ENCODE results near the gene DIP2B. TPM values are rescaled to one million over a fixed set of nuclear protein-coding genes. Genes with fewer than 3 reads are reported as not detected.

DIP2B gene
- total and polyA plus RNA-seq, 2 donors from 2014 or later = 4.6 to 23.3 TPM

DNA sequence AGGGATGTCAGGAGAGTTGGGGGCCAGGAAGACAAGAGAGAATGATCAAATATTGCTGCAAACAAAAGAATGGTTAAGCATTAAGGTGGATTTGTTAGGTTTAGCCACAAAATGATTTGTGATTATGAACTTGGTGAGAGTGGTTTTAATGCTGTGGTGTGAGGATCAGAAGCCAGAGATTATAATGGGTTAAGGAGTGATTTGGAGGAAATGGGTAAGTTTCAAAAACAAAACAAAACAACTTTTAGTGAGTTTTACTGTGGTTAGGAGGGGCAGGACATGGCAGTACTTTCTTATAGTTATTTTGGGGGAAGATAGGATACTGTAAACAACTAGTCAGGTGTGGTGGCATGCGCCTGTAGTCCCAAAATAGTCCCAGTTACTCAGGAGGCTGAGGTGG lies 24.0 kb downstream of the DIP2B start:
- TF ChIP-seq, protein P1, sequence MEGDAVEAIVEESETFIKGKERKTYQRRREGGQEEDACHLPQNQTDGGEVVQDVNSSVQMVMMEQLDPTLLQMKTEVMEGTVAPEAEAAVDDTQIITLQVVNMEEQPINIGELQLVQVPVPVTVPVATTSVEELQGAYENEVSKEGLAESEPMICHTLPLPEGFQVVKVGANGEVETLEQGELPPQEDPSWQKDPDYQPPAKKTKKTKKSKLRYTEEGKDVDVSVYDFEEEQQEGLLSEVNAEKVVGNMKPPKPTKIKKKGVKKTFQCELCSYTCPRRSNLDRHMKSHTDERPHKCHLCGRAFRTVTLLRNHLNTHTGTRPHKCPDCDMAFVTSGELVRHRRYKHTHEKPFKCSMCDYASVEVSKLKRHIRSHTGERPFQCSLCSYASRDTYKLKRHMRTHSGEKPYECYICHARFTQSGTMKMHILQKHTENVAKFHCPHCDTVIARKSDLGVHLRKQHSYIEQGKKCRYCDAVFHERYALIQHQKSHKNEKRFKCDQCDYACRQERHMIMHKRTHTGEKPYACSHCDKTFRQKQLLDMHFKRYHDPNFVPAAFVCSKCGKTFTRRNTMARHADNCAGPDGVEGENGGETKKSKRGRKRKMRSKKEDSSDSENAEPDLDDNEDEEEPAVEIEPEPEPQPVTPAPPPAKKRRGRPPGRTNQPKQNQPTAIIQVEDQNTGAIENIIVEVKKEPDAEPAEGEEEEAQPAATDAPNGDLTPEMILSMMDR (IDR thresholded peaks at IDR 0.05; ENCODE audit: borderline replicate concordance, extremely low read depth, insufficient read depth) = no peak
- peaks cover 0 to 12% (median 5%) of the 10 kb centered on the region in 3 donors for H3K4me1 ChIP-seq (ENCODE audit: control insufficient read depth in 2 of 3, insufficient read depth in 2 of 3, low read depth in 1 of 3, low read length in 3 of 3)
- no peaks in the 10 kb centered on the region for H3K36me3 ChIP-seq (ENCODE audit: control insufficient read depth in 2 of 3, insufficient read depth in 3 of 3, low read length in 3 of 3)
- intact Hi-C loops (cut with DNase I) = no loop called here
- H3K4me3 ChIP-seq (ENCODE audit: low read length in 3 of 3) = no peak overlapping the region
- no peaks in the 10 kb centered on the region for H3K27me3 ChIP-seq (ENCODE audit: control insufficient read depth, insufficient read depth, low read length)
- DNase-seq (no peak), FAIRE-seq (no peak)
- no peak overlapping the region for H3K27ac ChIP-seq (ENCODE audit: low read depth in 2 of 2, low read length in 2 of 2)
- H3K9ac ChIP-seq (ENCODE audit: low read length in 3 of 3) = no peak overlapping the region
- H3K9me3 ChIP-seq (ENCODE audit: control insufficient read depth in 2 of 3, insufficient read depth in 1 of 3, low read length in 3 of 3) = no peaks in the 10 kb centered on the region

DNA sequence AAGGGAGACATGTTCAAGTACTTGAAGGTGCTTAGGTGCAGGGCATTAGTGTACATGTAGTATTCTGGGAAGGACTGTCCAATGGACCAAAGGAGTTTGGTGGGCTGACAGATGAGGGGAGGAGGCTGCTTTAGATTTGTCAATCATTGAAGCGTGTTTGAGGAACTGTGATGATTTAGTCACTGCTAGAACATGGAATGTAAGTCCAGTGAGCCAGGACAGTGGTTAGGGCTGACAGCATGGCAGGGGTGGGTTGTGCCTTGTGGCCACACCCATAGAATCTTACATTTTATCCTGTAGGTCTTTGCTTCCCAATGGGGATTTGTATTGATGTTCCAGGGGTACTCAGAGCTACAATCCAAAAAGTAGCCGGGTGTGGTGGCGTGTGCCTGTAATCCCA lies 24.6 kb downstream of the DIP2B start:
- H3K27me3 ChIP-seq (ENCODE audit: control insufficient read depth, insufficient read depth, low read length) = no peaks in the 10 kb centered on the region
- intact Hi-C loops (cut with DNase I) = no loop called here
- peaks cover 0 to 12% (median 5%) of the 10 kb centered on the region in 3 donors for H3K4me1 ChIP-seq (ENCODE audit: control insufficient read depth in 2 of 3, insufficient read depth in 2 of 3, low read depth in 1 of 3, low read length in 3 of 3)
- H3K9me3 ChIP-seq (ENCODE audit: control insufficient read depth in 2 of 3, insufficient read depth in 1 of 3, low read length in 3 of 3) = no peaks in the 10 kb centered on the region
- no peak overlapping the region for H3K27ac ChIP-seq (ENCODE audit: low read depth in 2 of 2, low read length in 2 of 2)
- FAIRE-seq (no peak), DNase-seq (no peak)
- no peak overlapping the region for H3K4me3 ChIP-seq (ENCODE audit: low read length in 3 of 3)
- no peak overlapping the region for H3K9ac ChIP-seq (ENCODE audit: low read length in 3 of 3)
- H3K36me3 ChIP-seq (ENCODE audit: control insufficient read depth in 2 of 3, insufficient read depth in 3 of 3, low read length in 3 of 3) = no peaks in the 10 kb centered on the region
- TF ChIP-seq, protein P1 (IDR thresholded peaks at IDR 0.05; ENCODE audit: borderline replicate concordance, extremely low read depth, insufficient read depth) = no peak

DNA sequence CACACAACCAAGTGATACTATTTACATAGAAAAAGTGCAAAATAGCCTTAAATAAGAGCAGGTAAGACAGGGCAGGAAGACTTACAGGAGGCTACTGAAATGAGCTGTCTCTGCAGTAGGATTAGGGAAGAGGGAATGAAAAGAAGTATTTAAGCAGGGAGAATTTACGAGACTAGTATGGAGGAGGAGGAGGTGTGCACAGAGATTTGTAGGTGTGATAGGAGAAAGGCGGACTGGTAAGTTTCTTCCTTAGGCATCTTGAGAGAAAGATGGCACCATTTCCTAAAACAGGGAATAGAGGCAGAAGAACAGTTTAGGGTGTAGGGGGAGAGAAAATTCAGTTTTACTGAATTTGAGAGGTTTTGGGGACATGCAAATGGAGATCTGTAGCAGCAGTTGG lies 25.7 kb downstream of the DIP2B start:
- peaks cover 0 to 12% (median 5%) of the 10 kb centered on the region in 3 donors for H3K4me1 ChIP-seq (ENCODE audit: control insufficient read depth in 2 of 3, insufficient read depth in 2 of 3, low read depth in 1 of 3, low read length in 3 of 3)

More for the DNA sequence above, 25.7 kb downstream of the DIP2B start:
- no peak overlapping the region for H3K27ac ChIP-seq (ENCODE audit: low read depth in 2 of 2, low read length in 2 of 2)
- H3K36me3 ChIP-seq (ENCODE audit: control insufficient read depth in 2 of 3, insufficient read depth in 3 of 3, low read length in 3 of 3) = no peaks in the 10 kb centered on the region
- no peaks in the 10 kb centered on the region for H3K27me3 ChIP-seq (ENCODE audit: control insufficient read depth, insufficient read depth, low read length)
- H3K9me3 ChIP-seq (ENCODE audit: control insufficient read depth in 2 of 3, insufficient read depth in 1 of 3, low read length in 3 of 3) = no peaks in the 10 kb centered on the region
- FAIRE-seq (no peak), DNase-seq (no peak)
- no peak overlapping the region for H3K4me3 ChIP-seq (ENCODE audit: low read length in 3 of 3)
- TF ChIP-seq, protein P1 (IDR thresholded peaks at IDR 0.05; ENCODE audit: borderline replicate concordance, extremely low read depth, insufficient read depth) = no peak
- H3K9ac ChIP-seq (ENCODE audit: low read length in 3 of 3) = no peak overlapping the region
- intact Hi-C loops (cut with DNase I) = no loop called here
